GM18526 (cell line): ENCODE results near the gene ODAD3.

Experiments
- POLR2A ChIP-seq: IDR thresholded peaks from 3 replicates; pipeline ENCODE4 v1.6.1; 2011; ENCODE audit not compliant: insufficient read length; ENCODE audit errors: extremely low read depth

ODAD3 gene

GRCh38 chr19:11464333-11465265, 29.7 kb upstream of the ODAD3 start:
- no peak for TF ChIP-seq POLR2A

GRCh38 chr19:11463391-11463790, 28.5 kb upstream of the ODAD3 start:
- TF ChIP-seq POLR2A = no peak

GRCh38 chr19:11461453-11461852, 26.5 kb upstream of the ODAD3 start:
- no peak for TF ChIP-seq POLR2A

GRCh38 chr19:11460207-11460606, 25.3 kb upstream of the ODAD3 start:
- no peak for TF ChIP-seq POLR2A

- TF ChIP-seq POLR2A = no peak
These were observed 23.4 kb upstream of the ODAD3 start for GRCh38 chr19:11458236-11458900.

GRCh38 chr19:11457831-11458230, 22.9 kb upstream of the ODAD3 start:
- TF ChIP-seq POLR2A = no peak

GRCh38 chr19:11457115-11457514, 22.2 kb upstream of the ODAD3 start:
- TF ChIP-seq POLR2A = no peak

- no peak for TF ChIP-seq POLR2A
These were observed 21.7 kb upstream of the ODAD3 start for GRCh38 chr19:11456659-11457058.

- no peak for TF ChIP-seq POLR2A
These were observed 18.8 kb upstream of the ODAD3 start for GRCh38 chr19:11453468-11454341.

- TF ChIP-seq POLR2A = no peak
These were observed 17.8 kb upstream of the ODAD3 start for GRCh38 chr19:11452620-11453310.

GRCh38 chr19:11451871-11452619, 17.1 kb upstream of the ODAD3 start:
- no peak for TF ChIP-seq POLR2A

GRCh38 chr19:11451327-11451870, 16.5 kb upstream of the ODAD3 start:
- TF ChIP-seq POLR2A = no peak

GRCh38 chr19:11450570-11451326, 15.8 kb upstream of the ODAD3 start:
- TF ChIP-seq POLR2A = no peak

GRCh38 chr19:11448923-11449554, 14.1 kb upstream of the ODAD3 start:
- TF ChIP-seq POLR2A = no peak
